T-helper 17 cell (primary cell): ENCODE measurements around the gene CCL2. TPM values are rescaled to one million over a fixed set of nuclear protein-coding genes. Genes with fewer than 3 reads are reported as not detected.

ENCODE experiments used
- ATAC-seq: fragments of 150-1000 bp; cut with Tn5 transposase; 2 replicates; pipeline ENCODE4 v1.10.0; 2021; ENCODE audit warnings: mild to moderate bottlenecking, moderate library complexity
- DNase-seq, 3 donors: peaks; one replicate each; pipeline versions ENCODE4 v3.0.0 to v3.0.0-alpha.2; 2020 to 2021
- H3K9me3 ChIP-seq: one replicate; pipeline ENCODE4 v1.7.0; 2013; ENCODE audit warnings: low read length, mild to moderate bottlenecking; ENCODE audit not compliant: control insufficient read depth, poor library complexity, severe bottlenecking
- H3K27ac Mint-ChIP-seq: one replicate; pipeline ENCODE4 v1.8.0; 2022; ENCODE audit warnings: mild to moderate bottlenecking, moderate library complexity, mixed read lengths
- H3K27me3 Mint-ChIP-seq: one replicate; pipeline ENCODE4 v1.8.0; 2022; ENCODE audit warnings: mixed read lengths
- H3K36me3 Mint-ChIP-seq: one replicate; pipeline ENCODE4 v1.8.0; 2022; ENCODE audit warnings: low read depth, mixed read lengths
- H3K4me1 Mint-ChIP-seq: one replicate; pipeline ENCODE4 v1.8.0; 2022; ENCODE audit warnings: mild to moderate bottlenecking, mixed read lengths
- H3K4me3 Mint-ChIP-seq: one replicate; pipeline ENCODE4 v1.8.0; 2022; ENCODE audit warnings: mild to moderate bottlenecking, moderate library complexity, mixed read lengths
- total RNA-seq, 4 donors: library from RNA in 2 of 4; stranded (reverse) in 2 of 4; gene quantifications; one replicate each; pipeline ENCODE4 v1.2.3 and lab custom pipeline; 2022 to 2026

Gene CCL2
- total RNA-seq, 2 donors from 2014 or later = not detected

DNA sequence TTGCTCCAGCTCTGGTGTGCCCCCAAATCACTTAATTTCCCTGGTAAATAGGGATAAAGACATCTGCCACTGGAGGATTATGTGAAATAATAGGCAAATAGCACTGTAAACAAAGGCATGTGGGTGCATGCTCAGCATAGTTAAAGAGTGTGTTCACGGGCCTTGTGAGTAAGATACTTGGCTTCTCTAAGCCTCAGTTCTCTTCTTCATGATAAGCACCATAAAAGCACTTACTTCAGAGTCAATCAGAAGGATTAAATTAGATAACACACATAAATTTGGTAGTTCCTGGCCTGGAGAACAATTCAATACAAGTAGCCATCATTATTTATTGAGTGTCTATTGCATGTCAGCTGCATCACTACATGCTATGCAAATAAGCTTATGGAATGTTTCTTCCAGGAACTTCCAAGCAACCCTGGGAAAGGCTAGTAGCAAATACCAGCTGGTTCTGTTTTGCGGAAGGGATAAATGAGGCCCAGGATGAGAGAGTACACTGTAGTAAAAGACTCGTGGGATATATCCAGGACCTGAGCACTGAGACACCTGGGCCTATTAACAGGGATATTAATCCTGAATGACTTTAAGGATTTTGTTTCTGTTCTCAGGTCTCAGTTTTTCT is 45.0 kb downstream of the CCL2 start:
- H3K9me3 ChIP-seq = peaks cover 4% of the 10 kb centered on the region
- no peak for DNase-seq
- no peak overlapping the region for H3K27ac Mint-ChIP-seq
- ATAC-seq = no peak
- no peak overlapping the region for H3K4me3 Mint-ChIP-seq
- H3K36me3 Mint-ChIP-seq = peaks cover 4% of the 10 kb centered on the region
- no peaks in the 10 kb centered on the region for H3K4me1 Mint-ChIP-seq
- peaks cover 49% of the 10 kb centered on the region for H3K27me3 Mint-ChIP-seq

DNA sequence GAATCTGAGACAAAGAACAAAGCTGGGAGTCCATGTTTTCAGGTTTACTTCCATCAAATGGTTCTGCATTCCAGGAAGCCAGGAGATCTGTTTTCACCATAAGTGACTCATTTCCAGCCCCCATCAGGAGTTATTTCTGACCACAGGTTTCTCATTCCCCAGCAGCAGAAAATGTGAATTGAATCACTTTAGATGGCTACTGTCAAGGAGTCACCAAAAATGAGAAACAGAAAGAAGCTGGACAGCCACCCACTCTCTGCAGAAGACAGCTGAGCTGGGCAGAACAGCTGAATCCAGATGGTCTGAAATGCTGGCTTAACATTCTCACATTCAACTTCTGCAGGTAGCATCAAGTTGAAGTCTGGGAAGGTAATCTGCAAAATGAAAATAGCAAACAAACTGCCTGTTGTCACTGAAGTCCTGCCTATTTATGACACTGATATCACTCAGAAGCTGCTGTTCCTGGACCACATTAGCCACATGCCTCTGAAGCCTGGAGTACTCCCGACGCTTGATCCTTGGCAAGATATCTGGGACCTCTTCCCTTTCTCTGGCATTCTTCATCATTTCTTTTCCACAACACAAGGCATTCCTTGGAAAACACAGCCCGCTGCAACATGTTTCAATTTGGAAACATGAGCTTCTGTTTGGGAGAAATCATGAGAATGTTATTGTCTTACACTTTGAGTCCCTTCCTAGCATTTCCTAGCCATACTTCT is 45.7 kb downstream of the CCL2 start:
- DNase-seq (no peak), ATAC-seq (no peak)
- Mint-ChIP-seq H3K36me3 (peaks cover 4% of the 10 kb centered on the region), H3K4me3 (no peak overlapping the region), H3K4me1 (no peaks in the 10 kb centered on the region), H3K27me3 (peaks cover 50% of the 10 kb centered on the region), H3K27ac (no peak overlapping the region)
- H3K9me3 ChIP-seq = peaks cover 4% of the 10 kb centered on the region

DNA sequence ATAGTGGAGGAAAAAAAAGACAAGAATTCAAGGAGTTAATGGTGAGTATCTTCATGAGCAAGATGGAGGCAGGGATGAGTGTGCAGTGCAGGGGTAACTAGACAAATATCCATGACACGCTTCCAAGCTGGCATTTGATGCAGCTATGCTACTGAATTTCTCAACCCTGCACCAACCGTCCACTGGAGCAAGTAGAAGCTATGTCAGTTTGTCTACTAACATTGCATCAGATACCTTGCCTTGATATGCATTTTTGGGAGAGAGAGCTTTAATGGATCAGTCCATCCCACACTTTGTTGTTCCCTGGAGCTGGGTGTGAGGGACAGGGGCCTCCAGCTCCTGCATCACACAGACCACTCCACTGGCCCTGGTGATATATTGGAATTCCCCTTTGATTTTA is 46.9 kb downstream of the CCL2 start:
- Mint-ChIP-seq H3K4me3 (no peak overlapping the region), H3K27me3 (peaks cover 54% of the 10 kb centered on the region), H3K4me1 (no peaks in the 10 kb centered on the region), H3K27ac (no peak overlapping the region), H3K36me3 (peaks cover 4% of the 10 kb centered on the region)
- no peak for DNase-seq
- no peak for ATAC-seq
- H3K9me3 ChIP-seq = peaks cover 4% of the 10 kb centered on the region

DNA sequence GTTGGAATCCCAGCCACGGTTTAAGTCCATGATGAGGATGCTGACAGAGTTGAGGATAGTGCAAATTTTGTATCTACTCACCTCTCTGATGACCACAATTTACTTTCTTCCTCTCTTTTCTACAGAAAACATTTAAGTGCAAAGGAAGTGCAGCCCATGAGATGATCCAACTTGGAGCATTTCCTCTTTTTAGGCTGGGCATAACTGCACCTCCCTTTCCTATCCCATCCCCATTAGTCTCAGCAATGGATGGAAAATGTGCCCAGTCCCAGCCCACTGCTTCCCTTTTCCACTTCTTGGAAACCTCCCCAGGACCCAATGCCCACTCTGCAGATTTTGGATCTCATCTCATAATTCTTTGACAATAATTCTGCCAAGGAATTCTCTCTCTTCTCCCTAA is 47.6 kb downstream of the CCL2 start:
- DNase-seq (no peak), ATAC-seq (no peak)
- H3K4me3 Mint-ChIP-seq = no peak overlapping the region
- H3K4me1 Mint-ChIP-seq = no peaks in the 10 kb centered on the region
- peaks cover 57% of the 10 kb centered on the region for H3K27me3 Mint-ChIP-seq
- H3K36me3 Mint-ChIP-seq = peaks cover 4% of the 10 kb centered on the region
- peaks cover 4% of the 10 kb centered on the region for H3K9me3 ChIP-seq
- no peak overlapping the region for H3K27ac Mint-ChIP-seq

DNA sequence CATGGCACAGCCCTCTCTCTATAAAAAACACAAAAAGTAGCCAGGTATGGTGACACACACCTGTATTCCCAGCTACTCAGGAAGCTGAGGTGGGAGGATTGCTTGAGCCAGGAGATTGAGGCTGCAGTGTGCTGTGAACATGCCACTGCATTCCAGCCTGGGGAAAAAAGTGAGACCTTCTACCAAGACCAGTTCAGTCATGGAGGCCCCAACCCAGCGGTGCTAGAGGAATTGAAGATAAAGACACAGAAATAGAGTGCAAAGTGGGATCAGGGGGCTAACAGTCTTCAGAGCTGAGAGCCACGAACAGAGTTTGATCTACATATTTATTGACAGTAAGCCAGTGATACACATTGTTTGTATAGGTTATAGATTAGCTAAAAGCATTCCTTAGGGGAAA is 48.5 kb downstream of the CCL2 start:
- H3K27me3 Mint-ChIP-seq = peaks cover 58% of the 10 kb centered on the region
- DNase-seq (no peak), ATAC-seq (no peak)
- peaks cover 4% of the 10 kb centered on the region for H3K36me3 Mint-ChIP-seq
- no peaks in the 10 kb centered on the region for H3K4me1 Mint-ChIP-seq
- peaks cover under 1% of the 10 kb centered on the region for H3K9me3 ChIP-seq
- no peak overlapping the region for H3K27ac Mint-ChIP-seq
- H3K4me3 Mint-ChIP-seq = no peak overlapping the region

DNA sequence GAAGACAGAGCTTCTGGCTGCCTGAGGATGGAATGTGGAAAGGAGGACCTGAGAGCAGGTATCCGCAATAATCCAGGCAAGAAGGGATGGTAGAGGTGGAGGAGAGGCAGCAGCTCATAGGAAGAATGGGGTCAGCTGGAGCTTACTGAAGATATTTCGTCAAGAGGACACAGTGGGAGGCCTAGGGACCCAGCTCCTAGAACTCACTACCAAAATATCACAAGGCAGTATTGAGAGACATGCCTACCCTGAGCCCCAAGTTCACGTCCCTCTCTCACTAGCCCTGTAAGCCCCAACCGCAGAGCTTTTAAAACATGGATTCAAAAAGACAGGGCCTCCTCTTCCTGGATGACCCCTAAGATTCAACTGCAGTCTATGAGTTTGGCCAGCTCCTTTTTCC is 50.0 kb downstream of the CCL2 start:
- Mint-ChIP-seq H3K4me1 (no peaks in the 10 kb centered on the region), H3K27ac (no peak overlapping the region), H3K36me3 (peaks cover 4% of the 10 kb centered on the region), H3K4me3 (no peak overlapping the region), H3K27me3 (peaks cover 43% of the 10 kb centered on the region)
- DNase-seq (no peak), ATAC-seq (no peak)
- H3K9me3 ChIP-seq = no peaks in the 10 kb centered on the region

DNA sequence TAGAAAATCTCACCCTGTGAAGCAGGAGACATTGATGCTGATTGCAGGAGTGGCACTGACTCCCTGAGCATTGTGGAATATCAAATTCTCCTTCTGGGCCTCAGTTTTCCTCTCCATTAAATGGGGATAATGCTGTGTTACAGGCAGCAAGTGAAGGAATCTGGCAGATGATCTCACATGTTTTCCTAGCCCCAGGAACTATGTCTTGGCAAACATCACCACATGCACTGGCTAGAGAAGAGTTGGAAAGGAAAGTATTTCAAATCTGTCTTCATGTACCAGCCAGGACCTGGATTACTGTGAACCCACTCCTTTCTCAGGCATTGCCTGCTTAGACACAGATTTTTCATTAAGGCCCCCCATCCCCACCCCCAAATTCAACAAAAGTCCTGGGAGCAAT is 50.5 kb downstream of the CCL2 start:
- no peaks in the 10 kb centered on the region for H3K4me1 Mint-ChIP-seq
- no peak for ATAC-seq

DNA sequence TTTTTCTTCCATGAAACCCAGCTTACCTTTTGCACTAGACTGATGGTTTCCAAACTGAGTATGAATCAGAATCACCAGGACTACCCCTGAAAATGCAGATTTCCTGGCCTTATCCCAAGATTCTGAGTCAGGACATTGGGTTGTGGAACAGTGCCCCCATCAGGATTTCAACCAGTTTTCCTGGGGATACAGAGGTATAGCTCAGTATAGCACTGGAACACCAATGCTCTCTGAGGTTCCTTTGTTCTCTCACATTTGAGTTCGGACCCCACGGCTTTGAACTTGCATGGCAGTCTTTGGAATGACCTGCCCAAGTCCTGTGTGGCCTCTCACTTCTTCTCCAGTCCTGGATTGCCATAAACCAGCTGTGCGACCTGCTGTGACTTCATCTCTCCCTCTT is 51.4 kb downstream of the CCL2 start:
- H3K9me3 ChIP-seq = no peaks in the 10 kb centered on the region
- H3K27ac Mint-ChIP-seq = no peak overlapping the region
- no peak overlapping the region for H3K4me3 Mint-ChIP-seq
- H3K36me3 Mint-ChIP-seq = peaks cover 4% of the 10 kb centered on the region
- ATAC-seq (no peak), DNase-seq (no peak)
- peaks cover 41% of the 10 kb centered on the region for H3K27me3 Mint-ChIP-seq
- H3K4me1 Mint-ChIP-seq = no peaks in the 10 kb centered on the region

More for the DNA sequence above, 50.5 kb downstream of the CCL2 start:
- H3K36me3 Mint-ChIP-seq = peaks cover 4% of the 10 kb centered on the region
- H3K27me3 Mint-ChIP-seq = peaks cover 41% of the 10 kb centered on the region
- H3K4me3 Mint-ChIP-seq = no peak overlapping the region
- H3K27ac Mint-ChIP-seq = no peak overlapping the region
- no peak for DNase-seq
- no peaks in the 10 kb centered on the region for H3K9me3 ChIP-seq

Other genes starting within 250 kb of the CCL2 start
- gene CCL7, start 14.9 kb downstream of the CCL2 start, total RNA-seq = not detected
- gene CCL11, start 30.5 kb downstream of the CCL2 start, total RNA-seq = not detected
- gene CCL8, start 64.2 kb downstream of the CCL2 start, total RNA-seq = not detected
- gene CCL13, start 101.2 kb downstream of the CCL2 start, total RNA-seq = not detected
- gene CCL1, start 107.9 kb downstream of the CCL2 start, total RNA-seq = not detected